Peyer's patch (tissue), 4 donors: Measurements from ENCODE around the gene B4GAT1. TPM values are rescaled to one million over a fixed set of nuclear protein-coding genes. Genes with fewer than 3 reads are reported as not detected.

ENCODE experiments used
- DNase-seq, 3 donors: peaks; one replicate each; pipeline ENCODE4 v3.0.0-alpha.2; 2017 to 2019
- H3K27ac ChIP-seq, 4 donors: fragments of 200-600 bp; sonication (generic); one replicate each; pipeline ENCODE4 v1.5.1; 2016 to 2019
- H3K27me3 ChIP-seq, 2 donors: fragments of 200-600 bp; sonication (generic); one replicate each; pipeline ENCODE4 v1.5.1; 2019
- H3K36me3 ChIP-seq, 3 donors: fragments of 200-600 bp; sonication (generic); one replicate each; pipeline ENCODE4 v1.5.1; 2016 to 2019
- H3K4me1 ChIP-seq, 4 donors: fragments of 200-600 bp; sonication (generic); one replicate each; pipeline ENCODE4 v1.5.1; 2016 to 2019
- H3K4me3 ChIP-seq, 4 donors: fragments of 200-600 bp; sonication (generic); 1 replicate in 3 of 4; 2 replicates in 1 of 4; pipeline ENCODE4 v1.5.1; 2016 to 2019; ENCODE audit warnings: mild to moderate bottlenecking in 1 of 4
- H3K9me3 ChIP-seq, 4 donors: fragments of 200-600 bp; sonication (generic); one replicate each; pipeline ENCODE4 v1.5.1; 2016 to 2019; ENCODE audit warnings: mild to moderate bottlenecking in 1 of 4
- CTCF ChIP-seq, 6 experiments: fragments of 450-650 bp in 4 of 6; fragments of 200-600 bp in 2 of 6; sonication (generic) in 1 of 6; IDR thresholded peaks; one replicate each; pipeline ENCODE4 v1.5.1; 2017 to 2019; ENCODE audit warnings: antibody characterized with exemption in 6 of 6, mild to moderate bottlenecking in 3 of 6, moderate library complexity in 1 of 6
- POLR2A ChIP-seq, 2 donors: fragments of 450-650 bp; IDR thresholded peaks; one replicate each; pipeline ENCODE4 v1.5.1; 2017; ENCODE audit warnings: antibody characterized with exemption in 2 of 2, mild to moderate bottlenecking in 2 of 2, moderate library complexity in 2 of 2
- total RNA-seq, 4 donors: library from RNA; depleted of rRNA; stranded (reverse); fragments of >200 nt; gene quantifications; one replicate each; pipeline ENCODE4 v1.1.0, GENCODE V29; 2016

B4GAT1 gene
- total RNA-seq, 4 donors from 2014 or later = 1.7 to 21.9 (median 18.8) TPM

GRCh38 chr11:66328302-66329144 lies 18.9 kb downstream of the B4GAT1 start:
- peak overlapping the region in 3 of 4 donors; percentile 14 to 59 (median 46) for H3K27ac ChIP-seq
- H3K4me3 ChIP-seq = peak overlapping the region in 1 of 4 donors; percentile 14
- peak; percentile 91 to 98 (median 96) for TF ChIP-seq CTCF (IDR thresholded peaks at IDR 0.05)
- TF ChIP-seq POLR2A (IDR thresholded peaks at IDR 0.05) = no peak
- peak; percentile 72 to 92 (median 87) for DNase-seq
- H3K27me3 ChIP-seq = no peaks in the 10 kb centered on the region
- peaks cover 0 to 19% (median 0%) of the 10 kb centered on the region in 3 donors for H3K36me3 ChIP-seq
- H3K9me3 ChIP-seq = no peaks in the 10 kb centered on the region
- H3K4me1 ChIP-seq = peaks cover 0 to 27% (median 2%) of the 10 kb centered on the region in 4 donors

- Histone ChIP-seq H3K9me3 (no peaks in the 10 kb centered on the region), H3K4me3 (no peak overlapping the region), H3K27ac (peak overlapping the region in 3 of 4 donors; percentile 14 to 59 (median 46)), H3K36me3 (peaks cover 0 to 13% (median 0%) of the 10 kb centered on the region in 3 donors), H3K4me1 (peaks cover 0 to 27% (median 2%) of the 10 kb centered on the region in 4 donors), H3K27me3 (no peaks in the 10 kb centered on the region)
- TF ChIP-seq POLR2A (IDR thresholded peaks at IDR 0.05) = no peak
- no peak for TF ChIP-seq CTCF (IDR thresholded peaks at IDR 0.05)
- no peak for DNase-seq
Measured at GRCh38 chr11:66328031-66328301, 19.5 kb downstream of the B4GAT1 start.

GRCh38 chr11:66327171-66328030 lies 20.0 kb downstream of the B4GAT1 start:
- Histone ChIP-seq H3K4me3 (no peak overlapping the region), H3K4me1 (peaks cover 0 to 27% (median 2%) of the 10 kb centered on the region in 4 donors), H3K27me3 (no peaks in the 10 kb centered on the region), H3K27ac (peak overlapping the region; percentile 46 to 59 (median 54)), H3K36me3 (peaks cover 0 to 8% (median 0%) of the 10 kb centered on the region in 3 donors), H3K9me3 (no peaks in the 10 kb centered on the region)
- DNase-seq = no peak
- TF ChIP-seq POLR2A (IDR thresholded peaks at IDR 0.05) (no peak), CTCF (IDR thresholded peaks at IDR 0.05) (no peak)

GRCh38 chr11:66326261-66327111 lies 20.9 kb downstream of the B4GAT1 start:
- Histone ChIP-seq H3K4me3 (no peak overlapping the region), H3K27ac (peak overlapping the region; percentile 33 to 59 (median 54)), H3K36me3 (no peaks in the 10 kb centered on the region), H3K9me3 (no peaks in the 10 kb centered on the region), H3K4me1 (peaks cover 0 to 27% (median 2%) of the 10 kb centered on the region in 4 donors), H3K27me3 (no peaks in the 10 kb centered on the region)
- no peak for DNase-seq
- TF ChIP-seq CTCF (IDR thresholded peaks at IDR 0.05) (no peak), POLR2A (IDR thresholded peaks at IDR 0.05) (no peak)

GRCh38 chr11:66325263-66325671 lies 22.2 kb downstream of the B4GAT1 start:
- H3K36me3 ChIP-seq = no peaks in the 10 kb centered on the region
- no peaks in the 10 kb centered on the region for H3K9me3 ChIP-seq
- no peaks in the 10 kb centered on the region for H3K27me3 ChIP-seq
- H3K4me3 ChIP-seq = no peak overlapping the region
- no peak for TF ChIP-seq CTCF (IDR thresholded peaks at IDR 0.05)
- no peak for DNase-seq
- peak overlapping the region in 1 of 4 donors; percentile 33 for H3K27ac ChIP-seq
- H3K4me1 ChIP-seq = peaks cover 0 to 27% (median 2%) of the 10 kb centered on the region in 4 donors
